GM23338 (cell line): ENCODE results near the gene KLHL25.

Source experiments
- CREB1 ChIP-seq: fragments of 250-450 bp; sonication (Bioruptor Pico); IDR thresholded peaks from 2 replicates; pipeline ENCODE4 v1.5.0; 2020; ENCODE audit warnings: low read depth, mild to moderate bottlenecking, moderate library complexity
- CTCF ChIP-seq, 2 experiments: fragments of 200-600 bp in 1 of 2; sonication (generic) in 1 of 2; conservative IDR thresholded peaks; 2 replicates each; pipeline versions ENCODE4 v1.5.1 to v1.6.1; 2016 to 2017; ENCODE audit warnings: antibody characterized with exemption in 2 of 2, low read depth in 2 of 2, mild to moderate bottlenecking in 2 of 2, moderate library complexity in 1 of 2
- EZH2 ChIP-seq: fragments of 200-600 bp; sonication (generic); IDR thresholded peaks from one replicate; pipeline ENCODE4 v1.8.0; 2017; ENCODE audit warnings: antibody characterized with exemption, mild to moderate bottlenecking, low read depth; ENCODE audit not compliant: unreplicated experiment
- EZH2phosphoT487 ChIP-seq: fragments of 200-600 bp; sonication (generic); IDR thresholded peaks from one replicate; pipeline ENCODE4 v1.8.1; 2018; ENCODE audit warnings: antibody characterized with exemption; ENCODE audit not compliant: unreplicated experiment

GRCh38 chr15:85726454-85726853 lies 68.3 kb downstream of the KLHL25 start:
- TF ChIP-seq CTCF (conservative IDR thresholded peaks at IDR 0.05; ENCODE audit: low read depth in 2 of 2) (no peak), EZH2phosphoT487 (no peak), EZH2 (no peak), CREB1 (no peak)
